CD14-positive monocyte (primary cell): ENCODE results near the gene MEPCE. TPM values are rescaled to one million over a fixed set of nuclear protein-coding genes. Genes with fewer than 3 reads are reported as not detected.
"Not testable (repeated sequence)": the region's sequence is repeated elsewhere in the genome, so short reads cannot be mapped to it uniquely, and the experiment has no call there.

ENCODE experiments used
- DNase-seq, 3 donors: peaks; one replicate each; pipeline ENCODE4 v3.0.0-alpha.2; 2011 to 2022
- H2AFZ ChIP-seq: 2 replicates; pipeline ENCODE4 v1.6.0; 2012; ENCODE audit warnings: mild to moderate bottlenecking, low read depth, low read length, inconsistent platforms; ENCODE audit not compliant: insufficient read depth, poor library complexity, severe bottlenecking
- H3K27ac ChIP-seq, 2 donors: 1 replicate in 1 of 2; 2 replicates in 1 of 2; pipeline ENCODE4 v1.5.1; 2012 to 2013; ENCODE audit warnings: low read length in 2 of 2, control low read depth in 1 of 2, inconsistent platforms in 1 of 2, low read depth in 1 of 2, mild to moderate bottlenecking in 1 of 2
- H3K27me3 ChIP-seq, 2 donors: one replicate each; pipeline versions ENCODE4 v1.6.0 to v1.6.1; 2011 to 2013; ENCODE audit warnings: low read length in 2 of 2; ENCODE audit not compliant: control insufficient read depth in 2 of 2, insufficient read depth in 2 of 2
- H3K36me3 ChIP-seq, 2 donors: replicated peaks in 1 of 2; 1 replicate in 1 of 2; 2 replicates in 1 of 2; pipeline versions ENCODE4 v1.5.1 to v1.6.1; 2012 to 2013; ENCODE audit warnings: low read length in 2 of 2, control low read depth in 1 of 2, inconsistent platforms in 1 of 2, mild to moderate bottlenecking in 1 of 2; ENCODE audit not compliant: insufficient read depth in 2 of 2, control insufficient read depth in 1 of 2
- H3K4me1 ChIP-seq, 2 donors: 1 replicate in 1 of 2; 2 replicates in 1 of 2; pipeline versions ENCODE4 v1.5.1 to v1.6.1; 2012 to 2013; ENCODE audit warnings: low read length in 2 of 2, control low read depth in 1 of 2, inconsistent platforms in 1 of 2, mild to moderate bottlenecking in 1 of 2, moderate library complexity in 1 of 2; ENCODE audit not compliant: insufficient read depth in 2 of 2, control insufficient read depth in 1 of 2
- H3K4me2 ChIP-seq: replicated peaks from 2 replicates; pipeline ENCODE3; 2012; ENCODE audit warnings: low read length, moderate library complexity, mild to moderate bottlenecking; ENCODE audit not compliant: poor library complexity, severe bottlenecking; ENCODE audit errors: extremely low read depth
- H3K4me3 ChIP-seq, 3 experiments: fragments of 200-600 bp in 1 of 3; sonication (generic) in 1 of 3; replicated peaks in 1 of 3; 1 replicate in 2 of 3; 2 replicates in 1 of 3; pipeline ENCODE4 v1.5.1; 2011 to 2013; ENCODE audit warnings: low read length in 3 of 3, mild to moderate bottlenecking in 3 of 3, control low read depth in 2 of 3, low read depth in 2 of 3, inconsistent platforms in 1 of 3, moderate library complexity in 1 of 3
- H3K79me2 ChIP-seq: 2 replicates; pipeline ENCODE4 v1.6.0; 2012; ENCODE audit warnings: mild to moderate bottlenecking, control low read depth, inconsistent platforms, low read length, moderate library complexity; ENCODE audit not compliant: insufficient read depth
- H3K9ac ChIP-seq: 2 replicates; pipeline ENCODE4 v1.6.0; 2017; ENCODE audit warnings: low read length, mild to moderate bottlenecking; ENCODE audit not compliant: insufficient read depth, poor library complexity, severe bottlenecking
- H3K9me3 ChIP-seq, 2 donors: replicated peaks in 1 of 2; 1 replicate in 1 of 2; 2 replicates in 1 of 2; pipeline versions ENCODE4 v1.5.1 to v1.6.1; 2012 to 2013; ENCODE audit warnings: low read length in 2 of 2, control low read depth in 1 of 2; ENCODE audit not compliant: control insufficient read depth in 1 of 2, insufficient read depth in 1 of 2
- H4K20me1 ChIP-seq: 2 replicates; pipeline ENCODE4 v1.6.0; 2012; ENCODE audit warnings: mild to moderate bottlenecking, low read length, control low read depth, moderate library complexity; ENCODE audit not compliant: insufficient read depth
- H3K27ac Mint-ChIP-seq, 7 donors: one replicate each; pipeline ENCODE4 v1.8.0; 2020; ENCODE audit warnings: mild to moderate bottlenecking in 7 of 7, mixed read lengths in 7 of 7, moderate library complexity in 6 of 7, inconsistent platforms in 2 of 7
- H3K27me3 Mint-ChIP-seq, 3 donors: one replicate each; pipeline ENCODE4 v1.8.0; 2021 to 2022; ENCODE audit warnings: low read depth in 3 of 3, mild to moderate bottlenecking in 3 of 3, mixed read lengths in 3 of 3, moderate library complexity in 3 of 3, inconsistent platforms in 1 of 3
- H3K36me3 Mint-ChIP-seq, 2 donors: one replicate each; pipeline ENCODE4 v1.8.0; 2020; ENCODE audit warnings: mixed read lengths in 2 of 2, inconsistent platforms in 1 of 2, mild to moderate bottlenecking in 1 of 2
- H3K4me1 Mint-ChIP-seq: one replicate; pipeline ENCODE4 v1.8.0; 2020; ENCODE audit warnings: mild to moderate bottlenecking, mixed read lengths
- H3K4me3 Mint-ChIP-seq, 2 donors: one replicate each; pipeline ENCODE4 v1.8.0; 2020; ENCODE audit warnings: mild to moderate bottlenecking in 2 of 2, mixed read lengths in 2 of 2, moderate library complexity in 1 of 2
- H3K9me3 Mint-ChIP-seq, 7 donors: one replicate each; pipeline ENCODE4 v1.8.0; 2020 to 2022; ENCODE audit warnings: mixed read lengths in 7 of 7, mild to moderate bottlenecking in 6 of 7, moderate library complexity in 6 of 7, inconsistent platforms in 2 of 7
- CTCF ChIP-seq: fragments of 200-600 bp; IDR thresholded peaks from one replicate; pipeline ENCODE4 v1.8.0; 2022; ENCODE audit warnings: antibody characterized with exemption, mild to moderate bottlenecking
- WGBS: methylation state at CpG from one replicate; pipeline ENCODE4 v1.1.5; 2013; ENCODE audit warnings: missing lambda C conversion rate; ENCODE audit not compliant: insufficient coverage; 5-methylcytosine and 5-hydroxymethylcytosine counted together
- intact Hi-C, 2 donors: fragments of 100-400 bp; cut with micrococcal nuclease; formaldehyde crosslinking; loops; one replicate each; pipeline versions ENCODE4 v1.15.0 to v1.15.1; 2023
- polyA plus RNA-seq, 3 donors: library from polyadenylated mRNA; depleted of rRNA in 1 of 3; unstranded in 2 of 3; stranded (reverse) in 1 of 3; fragments of 300-500 nt in 2 of 3; fragments of >200 nt in 1 of 3; fragmentation: Illumina TruSeq in 2 of 3; gene quantifications; 1 replicate in 2 of 3; 2 replicates in 1 of 3; pipeline ENCODE4 v1.2.3, GENCODE V29; 2012 to 2021

MEPCE gene
- polyA plus RNA-seq, 3 donors, result 2.9 to 43.2 (median 3.3) TPM

GRCh38 chr7:100449190-100449795, 19.7 kb downstream of the MEPCE start:
- Mint-ChIP-seq H3K9me3 (peaks cover 0 to 2% (median 0%) of the 10 kb centered on the region in 7 donors), H3K27ac (no peak overlapping the region), H3K36me3 (peaks cover 0 to under 1% of the 10 kb centered on the region in 2 donors), H3K27me3 (peaks cover 0 to 3% (median 3%) of the 10 kb centered on the region in 3 donors), H3K4me1 (peaks cover 38% of the 10 kb centered on the region), H3K4me3 (no peak overlapping the region)
- H3K9ac ChIP-seq, result no peak overlapping the region
- H3K36me3 ChIP-seq, result no peaks in the 10 kb centered on the region
- WGBS, result 93% methylated on average over 3 of the region's 13 CpGs
- no peaks in the 10 kb centered on the region for H3K27me3 ChIP-seq
- intact Hi-C loops, result no loop called here
- no peaks in the 10 kb centered on the region for H3K79me2 ChIP-seq
- H3K27ac ChIP-seq, result no peak overlapping the region
- peaks cover 27 to 37% of the 10 kb centered on the region in 2 donors for H3K4me1 ChIP-seq
- no peak overlapping the region for H3K4me3 ChIP-seq
- DNase-seq, result no peak
- no peaks in the 10 kb centered on the region for H3K9me3 ChIP-seq
- H4K20me1 ChIP-seq, result no peaks in the 10 kb centered on the region
- no peak overlapping the region for H3K4me2 ChIP-seq
- no peak for TF ChIP-seq CTCF
- no peak overlapping the region for H2AFZ ChIP-seq

GRCh38 chr7:100452513-100452912, 22.9 kb downstream of the MEPCE start:
- peaks cover 0 to 8% (median 6%) of the 10 kb centered on the region in 3 donors for H3K27me3 Mint-ChIP-seq
- Histone ChIP-seq H2AFZ (no peak overlapping the region), H3K9ac (no peak overlapping the region), H3K4me1 (peaks cover 10 to 15% of the 10 kb centered on the region in 2 donors), H4K20me1 (no peaks in the 10 kb centered on the region), H3K4me2 (no peak overlapping the region), H3K27ac (no peak overlapping the region), H3K4me3 (no peak overlapping the region), H3K36me3 (peaks cover 3 to 5% of the 10 kb centered on the region in 2 donors), H3K9me3 (no peaks in the 10 kb centered on the region), H3K27me3 (no peaks in the 10 kb centered on the region), H3K79me2 (no peaks in the 10 kb centered on the region)
- no peaks in the 10 kb centered on the region for H3K9me3 Mint-ChIP-seq
- peak overlapping the region in 1 of 7 donors; percentile 59 for H3K27ac Mint-ChIP-seq
- intact Hi-C loops, result no loop called here
- peaks cover 2 to 9% of the 10 kb centered on the region in 2 donors for H3K36me3 Mint-ChIP-seq
- no peak for DNase-seq
- H3K4me1 Mint-ChIP-seq, result peaks cover 25% of the 10 kb centered on the region
- TF ChIP-seq CTCF, result no peak
- WGBS, result 100% methylated on average over 2 of the region's 3 CpGs
- H3K4me3 Mint-ChIP-seq, result no peak overlapping the region

GRCh38 chr7:100453854-100454253, 24.2 kb downstream of the MEPCE start:
- H3K27ac Mint-ChIP-seq, H3K4me2 ChIP-seq, H3K27me3 ChIP-seq, H3K27me3 Mint-ChIP-seq, H3K79me2 ChIP-seq, H3K9me3 Mint-ChIP-seq, DNase-seq, H3K9me3 ChIP-seq, H2AFZ ChIP-seq, H3K4me3 ChIP-seq, H3K9ac ChIP-seq, intact Hi-C loops, H4K20me1 ChIP-seq, H3K27ac ChIP-seq, H3K4me3 Mint-ChIP-seq: not testable (repeated sequence)
- peaks cover 10% of the 10 kb centered on the region in 2 donors for H3K4me1 ChIP-seq
- H3K36me3 ChIP-seq, result peaks cover 3 to 12% of the 10 kb centered on the region in 2 donors
- peaks cover 20% of the 10 kb centered on the region for H3K4me1 Mint-ChIP-seq
- 98% methylated on average over 8 of the region's 8 CpGs for WGBS
- H3K36me3 Mint-ChIP-seq, result peaks cover 8 to 15% of the 10 kb centered on the region in 2 donors
